ENCODE measurements around the gene CRHR1.
"Not testable (repeated sequence)": the region's sequence is repeated elsewhere in the genome, so short reads cannot be mapped to it uniquely, and the experiment has no call there.

The CRHR1 gene

DNA sequence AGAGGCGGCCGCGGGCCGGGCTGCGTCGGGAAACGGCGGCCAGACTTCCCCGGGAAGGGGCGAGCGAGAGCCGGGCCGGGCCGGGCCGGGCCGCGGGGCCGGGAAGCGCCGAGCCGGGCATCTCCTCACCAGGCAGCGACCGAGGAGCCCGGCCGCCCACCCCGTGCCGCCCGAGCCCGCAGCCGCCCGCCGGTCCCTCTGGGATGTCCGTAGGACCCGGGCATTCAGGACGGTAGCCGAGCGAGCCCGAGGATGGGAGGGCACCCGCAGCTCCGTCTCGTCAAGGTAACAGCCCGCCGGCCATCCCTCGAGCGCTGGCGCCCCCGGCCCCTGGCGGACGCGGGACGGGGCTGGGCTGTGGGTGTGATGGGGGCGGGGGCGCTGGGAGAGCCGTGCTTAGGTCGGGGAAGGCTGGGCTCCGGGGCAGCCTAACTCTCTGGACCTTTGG, at the start of gene CRHR1:
TSS of gene CRHR1 (plus strand) at position 28 of the 448 bp plus-strand sequence. CDS start at position 253, 225 bp downstream.
- no peak for DNase-seq (ENCODE audit: low read depth in 2 of 2)

DNA sequence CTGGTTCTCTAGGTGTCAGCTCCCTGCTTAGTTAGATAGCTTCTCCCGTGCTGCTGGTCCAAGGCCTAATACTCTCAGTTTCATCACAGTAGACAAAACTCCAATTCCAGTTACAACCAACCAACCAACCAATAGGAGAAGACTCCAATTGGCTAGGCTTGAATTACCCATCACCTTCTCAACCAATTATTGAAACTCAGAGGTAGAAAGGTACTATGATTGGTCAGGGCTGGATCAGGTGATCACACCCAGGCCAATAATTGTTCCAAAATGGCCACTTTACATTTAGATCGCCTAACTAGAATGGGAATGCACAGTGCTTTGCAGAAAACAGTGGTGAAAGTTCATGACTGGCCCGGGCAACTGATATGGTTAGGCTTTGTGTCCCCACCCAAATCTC, 49.5 kb upstream of the CRHR1 start:
- no peak for DNase-seq (ENCODE audit: low read depth in 2 of 2)

DNA sequence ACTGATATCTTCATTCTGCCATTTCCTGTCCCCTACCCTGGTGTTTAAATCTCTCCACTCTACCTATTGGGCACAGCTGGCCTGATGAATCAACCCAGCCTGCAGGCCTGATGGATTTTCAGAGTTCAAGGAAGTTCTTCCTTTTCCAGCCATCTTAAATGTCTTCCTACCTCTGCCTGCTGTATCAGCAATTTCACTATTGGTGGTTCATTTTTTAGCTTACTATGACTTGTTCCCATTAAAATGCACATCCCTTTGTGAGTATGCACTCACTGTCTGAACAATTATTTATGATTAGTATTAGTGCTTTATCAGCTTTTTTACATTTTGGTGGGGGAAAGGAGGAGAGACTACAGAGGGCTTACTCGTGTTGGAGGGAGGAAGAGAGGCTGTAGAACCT, 48.6 kb upstream of the CRHR1 start:
- no peak for DNase-seq (ENCODE audit: low read depth in 2 of 2)

DNA sequence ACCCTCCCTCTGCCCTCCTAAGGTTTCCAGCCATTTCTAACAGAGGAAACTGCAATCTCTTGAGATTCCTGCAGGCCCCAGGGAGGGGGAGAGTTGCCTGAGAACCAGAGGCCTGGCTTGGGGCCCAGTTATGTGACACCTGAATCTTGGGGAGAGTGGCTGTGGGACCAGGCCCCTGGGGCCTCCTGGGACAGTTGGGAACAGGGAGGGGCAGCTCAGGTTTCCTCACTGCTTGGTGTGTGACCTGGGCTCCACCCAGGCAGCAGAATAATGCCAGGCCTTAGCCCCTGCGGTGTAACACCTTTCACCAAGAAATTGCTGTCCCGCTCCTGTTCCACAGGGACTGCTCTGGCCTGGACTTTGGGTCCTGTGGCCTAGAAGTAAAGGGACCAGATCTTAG, 44.3 kb upstream of the CRHR1 start:
- DNase-seq (ENCODE audit: low read depth in 2 of 2): no peak

DNA sequence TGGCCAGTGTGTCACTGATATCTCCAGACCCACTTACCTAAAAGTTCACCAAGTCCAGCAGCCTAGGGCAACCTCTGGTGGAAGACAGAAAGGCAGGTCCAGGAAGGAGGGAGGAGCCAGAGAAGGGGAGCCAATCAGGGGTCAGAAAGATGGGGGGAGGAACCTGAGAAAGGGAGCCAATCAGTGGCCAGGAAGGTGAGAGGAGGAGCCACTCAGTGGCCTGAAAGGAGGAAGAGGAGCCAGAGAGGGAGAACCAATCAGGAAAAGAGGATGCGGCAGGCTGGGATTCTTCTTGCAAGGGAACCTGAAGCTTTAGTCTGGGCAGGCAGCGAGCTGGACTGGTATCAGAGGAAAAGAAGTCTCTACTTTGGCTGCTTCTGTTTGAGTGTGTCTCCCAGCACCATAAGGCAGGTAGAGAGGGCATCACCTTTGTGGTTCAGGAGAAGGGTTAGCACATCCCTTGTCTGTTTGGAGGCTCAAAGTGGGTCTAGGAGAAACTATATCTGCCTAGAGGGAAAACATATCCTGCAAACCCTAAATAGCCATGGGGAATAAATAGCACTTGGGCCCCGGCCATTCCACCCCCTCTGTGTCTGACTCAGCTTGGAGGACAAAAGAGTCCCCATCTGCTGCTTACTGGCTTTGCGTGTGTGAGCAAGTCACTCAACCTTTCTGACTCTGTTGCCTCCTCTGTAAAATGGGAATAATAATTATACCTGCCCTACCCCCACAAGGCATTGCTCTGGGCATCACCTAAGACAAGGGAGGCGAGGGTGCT, 43.4 kb upstream of the CRHR1 start:
- DNase-seq (ENCODE audit: low read depth in 2 of 2): no peak

DNA sequence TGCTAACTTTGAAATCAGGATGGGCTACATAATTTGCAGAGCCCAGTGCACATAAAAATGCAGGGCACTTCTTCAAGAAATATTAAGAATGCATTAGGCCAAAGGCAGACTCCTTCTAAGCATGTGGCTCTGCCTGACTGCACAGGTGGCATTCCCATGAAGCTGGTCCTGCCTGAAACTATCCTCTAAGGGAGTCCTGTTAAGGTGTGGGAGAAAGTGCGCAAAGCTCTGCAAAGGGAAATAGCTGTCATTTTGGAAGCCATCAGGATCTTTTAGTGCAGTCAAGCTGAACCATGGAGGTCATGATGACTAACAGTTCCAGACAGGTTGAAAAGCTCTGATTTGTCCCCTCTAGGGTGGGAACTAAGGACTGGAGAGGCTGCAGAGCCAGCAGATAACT, 41.9 kb upstream of the CRHR1 start:
- no peak for DNase-seq (ENCODE audit: low read depth in 2 of 2)

DNA sequence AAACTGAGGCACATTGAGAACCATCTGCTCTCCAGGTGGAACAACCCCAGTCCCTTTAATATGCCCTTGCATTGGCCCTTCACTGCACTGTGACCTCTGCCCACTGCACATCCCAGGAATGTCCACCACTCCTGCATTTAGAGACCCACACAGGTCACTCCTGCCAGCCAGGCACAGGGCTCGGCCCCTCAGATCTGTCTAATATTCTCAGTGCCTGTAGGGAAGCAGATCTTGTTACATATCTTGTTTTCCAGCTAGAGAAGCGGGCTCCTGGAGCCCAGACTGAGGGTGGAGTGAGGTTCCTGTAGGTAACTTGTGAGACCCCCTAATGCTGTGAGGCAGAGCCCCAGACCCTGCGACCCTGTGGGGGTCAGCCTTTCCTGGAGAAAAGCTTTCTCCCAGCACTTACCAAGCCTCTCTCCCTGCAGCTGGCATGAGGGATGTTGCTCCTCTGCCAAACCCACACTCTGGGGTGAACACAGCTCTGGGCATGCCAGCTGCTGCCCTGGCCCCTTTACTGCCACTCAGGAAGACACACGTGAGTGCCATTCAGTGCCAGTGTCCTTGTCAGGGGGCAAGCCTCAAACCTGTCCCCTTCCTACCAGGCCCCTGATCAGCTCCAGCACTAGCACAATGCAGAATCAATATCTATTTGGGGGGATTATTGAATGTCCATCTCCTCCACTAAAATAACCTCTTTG, 40.3 kb upstream of the CRHR1 start:
- no peak for DNase-seq (ENCODE audit: low read depth in 2 of 2)

DNA sequence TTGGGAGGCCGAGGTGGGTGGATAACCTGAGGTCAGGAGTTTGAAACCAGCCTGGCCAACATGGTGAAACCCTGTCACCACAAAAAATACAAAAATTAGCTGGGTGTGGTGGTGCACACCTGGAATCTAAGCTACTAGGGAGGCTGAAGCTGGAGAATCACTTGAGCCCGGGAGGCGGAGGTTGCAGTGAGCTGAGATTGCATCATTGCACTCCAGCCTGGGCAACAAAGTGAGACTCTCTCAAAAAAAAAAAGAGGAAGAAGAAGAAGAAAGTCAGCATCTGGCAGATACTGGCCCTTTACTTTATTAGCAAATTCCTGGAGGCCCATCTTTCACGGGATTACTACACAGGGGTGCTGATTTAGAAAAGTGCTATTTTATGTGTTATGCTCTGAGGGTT, 39.3 kb upstream of the CRHR1 start:
- DNase-seq (ENCODE audit: low read depth in 2 of 2): not testable (repeated sequence)

DNA sequence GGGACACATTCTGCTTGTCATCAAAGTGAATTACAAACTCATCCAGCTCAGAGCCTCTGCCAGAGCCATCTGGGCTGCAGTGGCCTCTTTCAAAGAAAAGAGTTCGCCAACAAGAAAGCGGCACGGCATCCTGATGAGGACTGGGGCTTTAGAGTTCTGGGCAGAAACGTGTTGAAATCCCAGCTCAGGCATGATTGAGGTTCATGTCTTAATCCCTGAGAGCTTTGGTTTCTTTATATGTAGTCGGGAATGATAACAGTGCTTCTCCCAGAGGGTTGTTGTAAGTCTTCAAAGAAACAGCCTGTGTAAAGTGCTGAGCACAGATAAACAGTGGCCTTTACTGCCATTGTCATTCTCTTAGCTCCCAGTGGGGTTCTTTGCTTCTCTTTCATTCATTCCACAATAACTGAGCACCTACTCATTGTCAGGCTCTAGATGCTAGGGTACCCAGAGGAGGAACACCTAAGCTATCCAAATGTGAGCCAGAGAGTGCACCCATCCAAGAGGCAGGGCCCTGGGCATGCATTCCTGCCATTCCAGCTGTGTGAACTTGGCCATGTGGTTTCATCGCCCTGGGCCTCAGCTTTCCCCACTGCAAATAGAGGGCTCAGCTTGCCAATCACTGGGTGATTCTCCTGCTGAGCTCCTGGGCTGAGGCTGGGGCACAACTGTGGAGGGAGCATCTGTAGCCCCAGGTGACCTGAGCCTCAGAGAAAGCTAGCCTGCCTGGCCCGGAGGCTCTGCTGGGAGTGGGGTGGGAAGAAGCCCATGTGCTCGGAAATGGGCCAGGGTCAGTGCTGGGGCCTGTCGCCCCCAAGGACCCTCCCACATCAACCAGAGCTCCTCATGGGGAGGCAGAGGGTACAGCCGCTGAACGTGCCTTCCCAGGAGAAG, 38.3 kb upstream of the CRHR1 start:
- DNase-seq (ENCODE audit: low read depth in 2 of 2): no peak

DNA sequence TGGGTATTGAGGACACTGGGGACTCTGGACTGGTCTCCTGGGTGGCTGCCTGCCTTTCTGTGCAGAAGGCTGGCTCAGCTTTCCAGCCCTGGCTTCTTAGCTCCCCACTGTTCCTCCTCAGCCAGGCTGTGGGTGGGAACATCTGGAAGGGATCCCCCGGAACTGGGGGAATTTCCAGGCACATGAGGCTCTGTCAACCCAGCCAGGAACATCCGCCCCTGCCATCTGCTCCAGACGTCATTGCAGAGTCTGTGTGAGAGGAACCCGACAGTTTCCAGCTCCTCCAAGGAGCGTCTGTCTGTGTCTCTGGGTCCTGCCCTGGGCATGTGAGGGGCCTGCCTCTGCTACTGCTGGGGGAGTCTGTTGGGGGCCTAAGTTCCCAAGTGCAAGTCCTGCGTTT, 36.2 kb upstream of the CRHR1 start:
- no peak for DNase-seq (ENCODE audit: low read depth in 2 of 2)

DNA sequence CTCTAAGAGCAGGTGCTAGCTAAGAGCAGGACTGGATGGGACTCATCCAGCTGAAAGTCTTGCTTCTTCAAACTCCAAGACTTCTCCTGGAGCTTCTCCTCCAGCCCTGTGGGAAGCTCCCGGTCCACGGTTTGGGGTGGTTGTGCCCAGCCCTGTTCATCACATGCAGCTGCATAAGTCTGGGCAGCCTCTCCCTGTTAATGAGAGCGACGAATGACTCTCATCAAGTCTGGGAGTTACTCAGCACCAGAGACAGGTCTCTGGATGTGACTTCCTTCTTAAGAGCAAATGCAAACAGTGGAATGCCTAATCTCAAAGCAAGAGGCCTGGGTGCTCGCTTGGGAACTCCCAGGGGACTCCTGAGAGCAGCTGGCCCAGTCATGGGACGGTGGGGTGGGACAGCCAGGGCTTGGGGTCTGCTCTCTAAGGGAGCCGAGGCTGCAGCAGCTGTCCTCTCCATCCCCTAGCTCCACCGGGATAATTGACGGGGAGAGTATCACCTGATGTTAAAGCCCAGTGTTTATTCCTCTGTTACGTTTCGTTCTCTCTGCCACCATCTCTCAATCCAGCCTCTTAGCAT, 35.3 kb upstream of the CRHR1 start:
- no peak for DNase-seq (ENCODE audit: low read depth in 2 of 2)

DNA sequence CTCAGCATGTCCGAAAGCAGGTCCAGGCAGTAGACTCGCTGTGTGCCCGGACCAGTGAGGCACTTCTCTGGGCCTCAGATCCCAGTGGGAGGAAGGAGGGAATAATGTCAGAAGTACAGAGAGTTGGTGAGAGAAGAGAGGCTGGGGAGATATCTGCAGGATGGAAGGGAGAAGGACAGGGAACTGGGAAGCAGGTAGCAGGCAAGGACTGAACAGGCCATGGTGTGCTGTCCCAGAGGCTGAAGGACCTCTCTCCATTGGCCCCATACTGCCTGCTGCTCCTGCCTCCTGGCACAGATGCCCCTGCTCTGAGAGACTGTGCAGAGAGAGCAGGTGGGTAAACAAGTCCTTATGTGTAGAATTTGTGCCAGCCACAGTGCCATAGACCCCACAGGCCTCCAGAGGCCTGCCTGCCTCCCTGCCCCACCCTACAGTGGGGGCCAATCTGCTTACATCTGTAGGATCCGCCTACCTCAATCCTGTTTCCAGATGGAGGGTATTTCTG, 34.2 kb upstream of the CRHR1 start:
- no peak for DNase-seq (ENCODE audit: low read depth in 2 of 2)

DNA sequence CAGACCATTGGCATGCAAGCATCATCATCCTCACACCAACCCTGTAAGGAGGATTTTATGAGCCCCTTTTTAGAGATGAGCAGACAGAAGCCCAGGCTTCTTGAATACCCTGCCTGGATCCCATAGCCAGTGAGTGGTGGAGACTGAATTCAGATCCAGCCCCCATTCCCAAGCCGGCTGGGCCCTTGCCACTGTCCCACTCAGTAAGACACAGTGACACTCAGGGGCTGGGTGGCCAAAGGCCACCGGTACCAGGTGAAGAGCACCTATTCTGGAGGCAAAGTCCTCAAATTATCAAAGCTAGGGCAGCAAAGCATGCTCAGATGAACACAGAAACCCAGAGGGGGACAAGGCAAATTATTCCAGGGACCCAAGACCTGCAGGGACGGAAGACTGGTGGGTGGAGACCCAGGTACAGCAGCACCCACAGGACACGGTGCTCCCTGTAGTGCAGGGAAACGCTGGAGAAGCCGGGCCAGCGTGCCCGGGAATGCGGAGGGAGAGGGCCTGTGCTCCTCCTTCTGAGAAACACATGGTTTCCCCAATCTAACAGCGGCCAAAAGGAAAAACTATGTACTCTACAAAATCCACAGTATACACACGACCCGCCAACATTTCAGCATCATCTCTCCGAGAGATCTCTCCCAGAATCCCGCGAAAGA, 33.2 kb upstream of the CRHR1 start:
- DNase-seq (ENCODE audit: low read depth in 2 of 2): no peak

DNA sequence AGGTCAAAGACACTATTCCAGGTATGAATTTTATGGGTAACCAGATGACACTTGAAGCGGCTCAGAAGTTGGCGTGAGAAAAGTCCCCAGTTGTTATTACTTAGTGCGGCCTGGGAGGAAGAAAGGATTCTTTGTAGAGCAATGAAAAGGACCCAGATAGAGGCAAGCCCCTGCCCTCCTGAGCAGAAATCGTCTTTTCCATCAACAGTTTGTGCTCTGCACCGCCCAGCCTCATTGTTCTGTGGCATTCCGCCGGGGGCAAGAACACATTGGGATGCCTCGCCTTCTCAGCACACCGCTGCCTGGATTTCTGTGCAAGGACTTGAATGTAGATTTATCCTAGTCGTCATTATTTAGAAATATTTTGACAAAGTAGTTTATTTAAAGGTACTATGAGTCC, 32.7 kb upstream of the CRHR1 start:
- DNase-seq (ENCODE audit: low read depth in 2 of 2): no peak

DNA sequence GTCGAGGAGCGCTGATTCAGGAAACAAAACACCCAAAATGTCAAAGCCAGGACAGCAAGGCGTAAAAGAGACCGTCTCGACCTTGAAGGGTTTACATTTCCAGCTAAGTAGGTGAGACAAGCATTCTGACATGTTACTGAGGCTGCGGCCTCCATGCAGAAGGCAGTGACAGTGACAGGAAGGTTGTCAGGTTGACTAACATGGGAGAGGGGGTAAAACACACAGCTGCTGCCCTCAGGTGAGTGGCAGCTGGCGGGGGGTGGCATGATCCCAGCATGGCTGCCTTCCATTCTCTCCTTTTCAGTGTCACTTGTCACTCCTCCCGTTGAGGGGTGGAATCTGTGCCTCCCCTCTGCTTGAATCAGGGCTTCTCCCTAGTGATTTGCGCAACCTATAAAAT, 31.9 kb upstream of the CRHR1 start:
- no peak for DNase-seq (ENCODE audit: low read depth in 2 of 2)

DNA sequence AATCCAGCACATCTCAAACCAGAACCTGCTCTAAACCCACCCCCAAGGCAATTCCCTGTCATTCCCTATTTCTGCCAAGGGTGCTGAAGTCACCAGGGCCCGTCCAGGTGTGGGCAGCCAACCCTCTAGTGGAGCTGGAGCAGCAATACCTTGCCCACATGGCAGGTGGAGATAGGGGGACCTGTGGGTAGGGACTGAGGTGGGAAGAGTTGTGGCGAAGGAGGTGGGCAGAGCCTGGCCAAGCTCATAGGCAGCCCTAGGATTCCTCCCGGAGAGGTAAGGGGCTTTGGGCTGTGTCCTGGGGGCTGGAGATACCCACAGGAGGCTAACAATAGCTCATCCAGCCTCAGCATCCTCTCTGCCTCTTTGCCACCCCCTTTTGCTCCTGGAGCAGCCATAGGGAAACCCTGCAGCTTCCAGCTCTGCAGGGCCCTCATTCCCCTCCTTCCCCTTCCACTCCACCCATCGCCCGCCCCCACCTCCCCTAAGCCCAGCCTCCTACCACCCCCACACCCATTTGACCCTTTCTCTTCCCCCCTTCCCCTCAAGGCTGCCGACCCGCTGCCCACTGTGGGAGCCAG, 30.4 kb upstream of the CRHR1 start:
- no peak for DNase-seq (ENCODE audit: low read depth in 2 of 2)

DNA sequence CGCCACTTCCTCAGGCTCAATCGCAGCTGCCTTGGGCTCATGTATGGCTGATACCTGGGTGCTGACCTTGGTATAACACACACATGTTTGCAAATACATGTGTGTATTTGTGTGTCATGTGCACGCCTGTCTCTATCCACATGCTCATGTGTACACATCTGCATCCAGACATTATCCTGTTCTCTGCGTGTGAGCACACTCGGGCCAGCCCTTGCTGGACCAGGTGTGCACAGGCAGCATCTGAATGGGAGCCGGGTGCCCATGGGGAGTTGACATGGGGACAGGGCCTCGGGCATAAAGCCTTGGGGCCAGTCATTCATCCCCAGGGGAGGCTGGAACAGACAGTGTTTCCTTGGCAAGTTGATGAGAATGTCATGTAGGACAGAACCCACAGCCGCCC, 29.1 kb upstream of the CRHR1 start:
- no peak for DNase-seq (ENCODE audit: low read depth in 2 of 2)

DNA sequence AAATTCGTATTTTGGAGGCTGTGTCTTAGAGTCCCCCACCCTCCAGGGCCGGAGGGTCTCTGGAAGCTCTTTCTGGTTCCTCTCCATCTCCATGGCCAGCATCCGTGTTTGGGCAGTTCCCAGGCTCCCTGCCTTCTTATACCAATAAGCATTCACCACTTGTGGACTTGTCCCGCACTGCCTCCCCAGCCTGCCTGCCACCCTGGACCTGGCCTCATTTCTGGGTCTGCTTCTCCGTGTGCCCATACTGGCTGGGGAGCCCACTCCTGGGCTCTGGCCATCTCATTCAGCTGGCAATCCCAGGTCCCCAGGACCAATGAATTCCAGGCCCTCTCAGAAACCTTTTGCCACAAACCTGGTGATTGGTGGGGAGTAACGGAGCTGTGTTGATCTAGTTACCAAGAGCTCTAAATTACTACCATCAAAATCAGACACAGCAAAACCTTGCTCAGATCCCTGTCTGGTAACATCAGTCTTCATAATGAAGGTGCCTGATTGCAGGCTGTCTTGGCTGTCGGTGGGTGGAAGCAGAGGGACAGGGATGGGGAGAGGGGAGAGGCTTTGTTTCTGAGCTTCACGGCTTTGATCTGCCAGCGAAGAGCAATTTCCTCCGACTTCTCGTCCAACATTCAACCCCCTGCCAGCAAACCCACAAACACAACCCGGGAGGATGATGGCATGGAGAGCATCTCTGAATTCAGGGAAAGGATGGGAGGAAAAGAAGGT, 27.7 kb upstream of the CRHR1 start:
- no peak for DNase-seq (ENCODE audit: low read depth in 2 of 2)

DNA sequence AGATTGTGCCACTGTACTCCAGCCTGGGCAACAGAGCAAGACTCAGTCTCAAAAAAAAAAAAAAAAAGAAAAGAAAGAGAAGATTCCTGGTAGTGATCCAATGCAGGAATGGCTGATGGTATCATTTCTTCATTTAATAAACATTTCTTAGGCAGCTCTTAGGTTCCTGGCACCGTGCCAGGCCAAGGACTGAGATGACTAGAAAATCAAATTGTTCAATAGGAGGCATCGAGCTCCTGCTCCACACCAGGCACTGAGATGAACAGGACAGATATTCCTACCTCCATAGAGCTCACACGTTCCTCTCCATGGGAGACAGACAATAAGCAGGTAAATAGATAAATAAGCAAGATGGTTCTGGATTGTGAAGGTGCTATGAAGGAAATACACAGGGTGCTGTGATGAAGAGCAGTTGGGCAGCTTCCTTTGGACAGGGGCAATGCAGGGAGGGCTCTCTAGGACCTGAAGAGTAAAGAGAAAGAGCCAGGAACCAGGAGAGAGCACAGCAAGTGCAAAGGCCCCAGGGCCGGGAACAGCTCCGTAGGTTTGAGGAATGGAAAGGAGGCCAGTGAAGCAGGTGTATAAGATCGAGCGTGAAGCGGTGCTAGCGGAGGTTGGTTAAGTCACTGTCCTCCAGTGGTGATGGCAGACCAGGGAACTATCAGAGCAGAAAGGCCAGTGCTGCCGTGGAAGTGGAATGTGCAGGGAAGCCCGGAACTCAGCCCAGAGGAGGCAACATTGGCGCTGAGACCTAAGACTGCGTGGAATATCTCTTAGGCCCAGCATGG, 26.5 kb upstream of the CRHR1 start:
- no peak for DNase-seq (ENCODE audit: low read depth in 2 of 2)
